Gastrocnemius medialis (tissue), 4 donors: ENCODE results near the gene EDEM3. TPM values are rescaled to one million over a fixed set of nuclear protein-coding genes. Genes with fewer than 3 reads are reported as not detected.
A peak's percentile ranks its signal among the peaks of the same experiment; 100 is the strongest.

ENCODE experiments used
- ATAC-seq, 2 donors: fragments of 150-250 bp; one replicate each; pipeline ENCODE4 v1.9.1; 2016
- DNase-seq, 2 donors: peaks; one replicate each; pipeline ENCODE4 v3.0.0-alpha.2; 2019
- H3K27ac ChIP-seq, 4 donors: fragments of 200-600 bp; sonication (generic); 1 replicate in 1 of 4; 2 replicates in 3 of 4; pipeline ENCODE4 v1.5.1; 2016 to 2018; ENCODE audit warnings: mild to moderate bottlenecking in 2 of 4, moderate library complexity in 1 of 4
- H3K27me3 ChIP-seq, 3 donors: fragments of 200-600 bp; sonication (generic) in 2 of 3; 1 replicate in 1 of 3; 2 replicates in 2 of 3; pipeline versions ENCODE4 v1.5.1 to v1.6.0; 2016 to 2019; ENCODE audit warnings: mild to moderate bottlenecking in 1 of 3, moderate library complexity in 1 of 3
- H3K36me3 ChIP-seq, 2 donors: fragments of 200-600 bp; sonication (generic) in 1 of 2; one replicate each; pipeline ENCODE4 v1.5.1; 2017 to 2018
- H3K4me1 ChIP-seq, 2 donors: fragments of 200-600 bp; sonication (generic) in 1 of 2; one replicate each; pipeline ENCODE4 v1.5.1; 2016 to 2017; ENCODE audit warnings: mild to moderate bottlenecking in 2 of 2
- H3K4me3 ChIP-seq, 4 donors: fragments of 200-600 bp; sonication (generic) in 3 of 4; 1 replicate in 1 of 4; 2 replicates in 3 of 4; pipeline ENCODE4 v1.5.1; 2016 to 2019; ENCODE audit warnings: mild to moderate bottlenecking in 2 of 4
- H3K9me3 ChIP-seq, 3 donors: fragments of 200-600 bp; sonication (generic) in 2 of 3; 1 replicate in 1 of 3; 2 replicates in 2 of 3; pipeline ENCODE4 v1.5.1; 2016 to 2019
- POLR2A ChIP-seq, 2 donors: fragments of 450-650 bp; IDR thresholded peaks; one replicate each; pipeline ENCODE4 v1.6.1; 2017; ENCODE audit warnings: antibody characterized with exemption in 2 of 2, mild to moderate bottlenecking in 2 of 2, moderate library complexity in 2 of 2
- in situ Hi-C, 4 donors: fragments of 200-750 bp; cut with MboI; loops; one replicate each; pipeline versions ENCODE4 v1.15.0 to v1.8.0; 2017; ENCODE audit warnings: low sequenced_read_pairs in 4 of 4
- intact Hi-C: fragments of 100-400 bp; cut with DNase I; formaldehyde crosslinking; loops from one replicate; pipeline ENCODE4 v1.15.1; 2023; ENCODE audit warnings: low total_unique reads
- total RNA-seq, 4 donors: library from RNA; depleted of rRNA; stranded (reverse); fragments of >200 nt; gene quantifications; one replicate each; pipeline versions ENCODE4 v1.1.0 to v1.2.3, GENCODE V29; 2016
- TF ChIP-seq, protein P1 (sequence below), 5 experiments: fragments of 450-650 bp in 3 of 5; fragments of 200-600 bp in 2 of 5; sonication (generic) in 2 of 5; IDR thresholded peaks in 4 of 5; conservative IDR thresholded peaks in 1 of 5; 1 replicate in 4 of 5; 2 replicates in 1 of 5; pipeline ENCODE4 v1.5.1; 2016 to 2019; ENCODE audit warnings: antibody characterized with exemption in 5 of 5, mild to moderate bottlenecking in 3 of 5, moderate library complexity in 3 of 5

Gene EDEM3
- total RNA-seq, 4 donors from 2014 or later = 18.1 to 51.1 (median 31.9) TPM

DNA sequence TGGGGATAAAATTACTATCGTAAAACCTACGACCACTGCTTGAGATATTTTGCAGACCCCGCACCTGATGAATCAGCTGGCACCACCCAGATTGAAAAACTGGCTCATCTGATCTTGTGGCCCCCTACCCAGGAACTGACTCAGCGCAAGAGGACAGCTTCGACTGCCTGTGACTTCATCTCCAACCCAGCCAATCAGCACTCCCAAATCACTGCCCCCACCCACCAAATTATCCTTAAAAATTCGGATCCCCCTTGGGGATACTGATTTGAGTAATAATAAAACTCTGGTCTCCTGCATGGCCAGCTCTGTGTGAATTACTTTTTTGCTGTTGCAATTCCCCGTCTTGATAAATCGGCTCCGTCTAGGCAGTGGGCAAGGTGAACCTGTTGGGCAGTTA lies 81.4 kb downstream of the EDEM3 start:
- no peak overlapping the region for H3K27ac ChIP-seq
- intact Hi-C loops = no loop called here
- no peaks in the 10 kb centered on the region for H3K4me1 ChIP-seq
- TF ChIP-seq, protein P1, sequence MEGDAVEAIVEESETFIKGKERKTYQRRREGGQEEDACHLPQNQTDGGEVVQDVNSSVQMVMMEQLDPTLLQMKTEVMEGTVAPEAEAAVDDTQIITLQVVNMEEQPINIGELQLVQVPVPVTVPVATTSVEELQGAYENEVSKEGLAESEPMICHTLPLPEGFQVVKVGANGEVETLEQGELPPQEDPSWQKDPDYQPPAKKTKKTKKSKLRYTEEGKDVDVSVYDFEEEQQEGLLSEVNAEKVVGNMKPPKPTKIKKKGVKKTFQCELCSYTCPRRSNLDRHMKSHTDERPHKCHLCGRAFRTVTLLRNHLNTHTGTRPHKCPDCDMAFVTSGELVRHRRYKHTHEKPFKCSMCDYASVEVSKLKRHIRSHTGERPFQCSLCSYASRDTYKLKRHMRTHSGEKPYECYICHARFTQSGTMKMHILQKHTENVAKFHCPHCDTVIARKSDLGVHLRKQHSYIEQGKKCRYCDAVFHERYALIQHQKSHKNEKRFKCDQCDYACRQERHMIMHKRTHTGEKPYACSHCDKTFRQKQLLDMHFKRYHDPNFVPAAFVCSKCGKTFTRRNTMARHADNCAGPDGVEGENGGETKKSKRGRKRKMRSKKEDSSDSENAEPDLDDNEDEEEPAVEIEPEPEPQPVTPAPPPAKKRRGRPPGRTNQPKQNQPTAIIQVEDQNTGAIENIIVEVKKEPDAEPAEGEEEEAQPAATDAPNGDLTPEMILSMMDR (IDR thresholded peaks at IDR 0.05 in 4 of 5, conservative IDR thresholded peaks at IDR 0.05 in 1 of 5) = no peak
- no peak for TF ChIP-seq POLR2A (IDR thresholded peaks at IDR 0.05)
- no peak for ATAC-seq
- no peaks in the 10 kb centered on the region for H3K27me3 ChIP-seq
- no peaks in the 10 kb centered on the region for H3K36me3 ChIP-seq
- H3K9me3 ChIP-seq = no peaks in the 10 kb centered on the region
- in situ Hi-C loops = loop anchor here in 2 of 4 donors (10.0 to 25.0 kb wide), 3 partner anchors 186 to 429 kb away; partner anchors contain the start of gene C1orf21 (in 1 of the 2)
- no peak for DNase-seq
- no peak overlapping the region for H3K4me3 ChIP-seq

GRCh38 chr1:184672013-184672726 lies 82.5 kb downstream of the EDEM3 start:
- in situ Hi-C loops (loop anchor here in 2 of 4 donors (10.0 to 25.0 kb wide), 3 partner anchors 185 to 427 kb away; partner anchors contain the start of gene C1orf21 (in 1 of the 2)), intact Hi-C loops (no loop called here)
- no peak overlapping the region for H3K27ac ChIP-seq
- ATAC-seq (no peak), DNase-seq (no peak)
- TF ChIP-seq, protein P1 (IDR thresholded peaks at IDR 0.05 in 4 of 5, conservative IDR thresholded peaks at IDR 0.05 in 1 of 5) = no peak
- TF ChIP-seq POLR2A (IDR thresholded peaks at IDR 0.05) = no peak
- H3K4me3 ChIP-seq = no peak overlapping the region
- H3K36me3 ChIP-seq = no peaks in the 10 kb centered on the region
- no peaks in the 10 kb centered on the region for H3K4me1 ChIP-seq
- H3K9me3 ChIP-seq = no peaks in the 10 kb centered on the region
- no peaks in the 10 kb centered on the region for H3K27me3 ChIP-seq

- H3K27ac ChIP-seq = no peak overlapping the region
- H3K9me3 ChIP-seq = no peaks in the 10 kb centered on the region
- H3K27me3 ChIP-seq = no peaks in the 10 kb centered on the region
- H3K4me3 ChIP-seq = no peak overlapping the region
- no peak for ATAC-seq
- intact Hi-C loops (no loop called here), in situ Hi-C loops (loop anchor here (5.0 to 25.0 kb wide), 9 partner anchors 95 to 427 kb away; partner anchors contain the start of gene C1orf21 (in 2 of the 4))
- H3K4me1 ChIP-seq = peaks cover 9 to 15% of the 10 kb centered on the region in 2 donors
- H3K36me3 ChIP-seq = no peaks in the 10 kb centered on the region
- DNase-seq = no peak
- TF ChIP-seq, protein P1 (IDR thresholded peaks at IDR 0.05 in 4 of 5, conservative IDR thresholded peaks at IDR 0.05 in 1 of 5) = no peak
- no peak for TF ChIP-seq POLR2A (IDR thresholded peaks at IDR 0.05)
Measured at GRCh38 chr1:184669391-184669790, 85.3 kb downstream of the EDEM3 start.

DNA sequence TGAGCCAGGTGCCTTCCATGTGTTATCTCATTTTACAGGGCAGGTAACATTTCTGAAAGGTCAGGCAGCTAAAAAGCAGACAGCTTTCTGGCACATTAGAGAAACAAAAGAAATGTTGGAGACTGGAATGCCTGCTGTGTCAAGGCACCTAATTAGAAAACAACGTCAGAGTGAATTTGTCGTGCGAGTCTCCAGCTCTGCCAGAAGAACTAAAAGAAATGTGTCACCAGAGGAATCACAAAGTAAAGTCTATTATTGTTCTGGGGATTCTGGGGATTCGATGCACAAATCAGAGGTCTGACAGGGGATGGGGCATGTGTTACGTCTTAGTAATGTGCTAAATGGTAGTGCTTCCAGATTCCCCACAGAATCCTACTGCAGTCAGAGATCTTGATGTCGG lies 89.3 kb downstream of the EDEM3 start:
- DNase-seq (no peak), ATAC-seq (peak in 1 of 2 donors; percentile 5)
- in situ Hi-C loops (loop anchor here (5.0 to 25.0 kb wide), 9 partner anchors 91 to 423 kb away; partner anchors contain the start of gene C1orf21 (in 2 of the 4)), intact Hi-C loops (loop anchor here (2.0 kb wide), 2 partner anchors 41 to 277 kb away; no protein-coding TSS in a partner anchor)
- Histone ChIP-seq H3K4me3 (no peak overlapping the region), H3K36me3 (no peaks in the 10 kb centered on the region), H3K27ac (peak overlapping the region; percentile 65 to 85 (median 81)), H3K27me3 (no peaks in the 10 kb centered on the region), H3K4me1 (peaks cover 20 to 27% of the 10 kb centered on the region in 2 donors), H3K9me3 (no peaks in the 10 kb centered on the region)
- TF ChIP-seq, protein P1 (IDR thresholded peaks at IDR 0.05 in 4 of 5, conservative IDR thresholded peaks at IDR 0.05 in 1 of 5) = no peak
- TF ChIP-seq POLR2A (IDR thresholded peaks at IDR 0.05) = no peak
